Measurements from ENCODE around the gene IL33.

The IL33 gene

DNA sequence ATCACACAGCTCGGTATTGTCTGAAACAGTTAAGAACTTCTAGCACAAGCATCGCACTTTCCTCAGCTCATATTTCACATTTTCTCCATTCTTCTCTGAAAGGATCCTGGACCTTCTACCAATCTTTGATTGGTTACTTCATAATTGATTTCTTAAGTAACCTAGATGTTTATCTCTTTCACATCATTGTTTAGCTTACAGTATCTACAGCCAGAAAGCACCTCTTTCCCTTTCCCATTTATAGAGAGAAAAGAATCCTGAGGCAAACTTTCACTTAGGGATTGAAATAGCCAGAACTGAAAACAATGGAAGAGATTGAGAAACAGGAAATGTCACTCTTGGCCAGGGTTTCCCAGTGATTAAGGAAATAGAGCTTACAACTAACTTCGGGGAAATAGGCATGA lies 2.5 kb downstream of the IL33 start:
- no peak for DNase-seq

DNA sequence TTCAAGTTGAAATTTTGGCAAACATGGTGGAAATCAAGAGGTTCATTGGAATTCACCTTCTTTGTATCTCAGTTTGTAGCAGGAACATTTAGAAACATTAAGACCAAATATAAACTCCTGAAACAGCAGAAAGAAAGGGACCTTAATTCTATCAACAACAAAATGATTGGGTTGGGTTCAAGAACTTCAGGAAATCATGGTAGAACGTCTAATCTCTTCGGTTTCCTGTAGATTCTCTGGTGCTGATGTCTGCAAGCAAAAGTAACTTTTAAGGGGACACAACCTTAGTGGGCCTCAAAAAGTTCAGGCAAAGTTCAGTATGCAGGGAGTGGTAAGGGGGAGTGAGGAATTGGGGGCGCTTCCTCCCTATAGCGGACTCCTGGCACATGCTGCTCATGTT lies 3.4 kb downstream of the IL33 start:
- no peak for DNase-seq

DNA sequence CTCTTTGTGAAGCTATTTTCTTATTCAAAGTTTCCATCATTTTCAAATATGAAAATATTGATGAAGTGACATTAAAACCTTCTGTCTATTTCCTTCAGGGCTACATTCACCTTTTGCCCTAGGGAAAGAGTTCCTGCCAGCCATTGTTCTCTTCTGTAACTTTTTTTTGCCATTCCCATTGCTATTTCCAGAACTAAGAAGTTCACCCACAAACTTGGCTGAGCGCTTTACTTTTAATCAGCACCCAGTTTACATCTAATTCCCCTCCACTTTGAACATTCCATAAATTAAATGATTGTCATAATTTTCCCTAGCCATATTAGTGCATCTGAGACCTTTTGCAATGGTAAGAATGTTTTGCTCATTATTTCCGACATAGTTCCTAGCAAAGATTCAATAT lies 4.4 kb downstream of the IL33 start:
- no peak for DNase-seq

DNA sequence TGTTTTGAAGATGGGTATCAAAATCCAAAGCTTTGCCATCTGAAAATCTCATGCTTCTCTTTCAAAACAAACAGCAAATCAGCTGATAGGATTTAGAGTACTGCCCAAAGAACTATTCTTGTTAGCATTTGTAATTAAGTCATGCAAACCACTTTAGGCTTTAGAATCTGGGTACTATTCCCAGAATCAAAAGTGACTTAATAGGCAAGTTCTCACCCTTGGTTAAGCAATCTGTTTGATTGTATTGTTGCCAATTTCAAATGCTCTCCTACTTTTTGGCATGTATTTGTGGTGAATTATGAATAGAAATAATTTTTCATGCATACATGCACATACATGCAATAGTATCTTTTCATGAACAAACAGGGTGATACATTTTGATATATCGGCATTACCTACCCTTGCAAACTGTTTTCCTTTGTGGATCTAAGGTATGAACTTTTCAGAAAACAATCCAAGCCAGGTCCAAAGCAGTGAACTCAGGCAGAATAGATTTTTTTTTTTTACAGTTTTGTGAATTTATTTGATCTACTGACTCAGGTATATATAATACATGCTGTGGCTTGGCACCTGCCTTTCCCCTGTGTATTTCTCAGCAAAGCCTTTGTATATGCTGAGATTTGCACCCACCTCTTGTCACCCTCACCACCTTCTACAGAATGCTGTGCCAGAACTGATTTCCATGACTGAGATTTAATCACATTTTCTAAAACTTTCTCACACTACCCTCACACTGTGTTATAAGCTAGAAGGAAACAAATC lies 9.0 kb downstream of the IL33 start:
- DNase-seq = no peak

DNA sequence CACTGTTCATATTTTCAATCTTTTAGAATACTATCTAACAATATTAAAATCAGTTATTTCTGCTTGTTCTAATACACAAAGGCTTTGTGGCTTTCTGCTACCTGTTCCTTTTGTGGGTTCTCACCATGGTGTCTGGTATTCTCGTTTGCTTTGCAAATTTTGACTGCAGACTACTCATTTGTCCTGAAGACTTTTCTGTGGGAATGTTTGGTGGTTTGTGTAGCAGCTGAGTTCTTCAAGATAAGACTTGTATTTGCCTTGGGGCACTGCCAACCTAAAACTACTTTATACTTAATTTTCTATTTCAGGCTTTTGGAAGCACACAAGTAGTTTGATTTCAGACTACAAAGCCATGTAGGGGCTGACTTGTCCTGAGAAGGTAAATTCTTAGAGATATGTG lies 11.1 kb downstream of the IL33 start:
- no peak for DNase-seq

DNA sequence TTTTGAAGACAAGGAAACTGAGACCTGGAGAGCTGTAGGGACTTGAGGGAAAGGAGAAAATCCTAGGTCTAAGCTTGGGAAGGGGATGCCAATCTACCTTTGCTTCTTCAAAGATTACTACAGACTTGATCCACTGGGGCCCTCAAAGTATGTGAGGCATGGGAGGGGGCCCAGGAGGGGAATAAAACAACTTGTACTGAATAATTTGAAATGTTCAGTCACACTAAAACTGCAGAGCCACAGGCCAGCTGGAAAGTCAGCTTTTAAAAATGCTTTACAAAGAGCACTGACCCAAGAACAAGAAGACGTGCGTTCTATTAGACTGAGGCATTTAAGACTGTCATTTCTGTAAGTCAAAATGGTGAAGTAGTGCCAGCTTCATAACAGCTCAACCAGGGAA lies 13.6 kb downstream of the IL33 start:
- DNase-seq = no peak

DNA sequence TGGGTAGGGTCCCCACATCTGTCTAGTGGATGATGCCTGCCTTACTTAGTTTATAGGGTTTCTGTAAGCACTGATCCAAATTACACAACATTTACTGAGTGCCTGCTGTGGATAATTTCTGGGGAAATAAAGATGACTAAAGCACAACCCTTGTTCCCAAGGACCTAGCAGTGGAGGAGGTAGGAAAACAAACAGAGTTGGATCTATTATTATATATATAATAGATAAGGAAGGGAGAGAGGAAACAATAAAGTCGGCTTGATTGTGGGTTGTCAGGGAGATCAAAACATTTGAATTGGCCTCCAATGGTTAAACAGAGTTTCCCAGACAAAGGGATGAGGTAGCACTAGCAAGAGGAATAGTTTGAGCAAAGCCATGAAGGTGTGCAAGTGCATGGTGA lies 14.0 kb downstream of the IL33 start:
- no peak for DNase-seq

DNA sequence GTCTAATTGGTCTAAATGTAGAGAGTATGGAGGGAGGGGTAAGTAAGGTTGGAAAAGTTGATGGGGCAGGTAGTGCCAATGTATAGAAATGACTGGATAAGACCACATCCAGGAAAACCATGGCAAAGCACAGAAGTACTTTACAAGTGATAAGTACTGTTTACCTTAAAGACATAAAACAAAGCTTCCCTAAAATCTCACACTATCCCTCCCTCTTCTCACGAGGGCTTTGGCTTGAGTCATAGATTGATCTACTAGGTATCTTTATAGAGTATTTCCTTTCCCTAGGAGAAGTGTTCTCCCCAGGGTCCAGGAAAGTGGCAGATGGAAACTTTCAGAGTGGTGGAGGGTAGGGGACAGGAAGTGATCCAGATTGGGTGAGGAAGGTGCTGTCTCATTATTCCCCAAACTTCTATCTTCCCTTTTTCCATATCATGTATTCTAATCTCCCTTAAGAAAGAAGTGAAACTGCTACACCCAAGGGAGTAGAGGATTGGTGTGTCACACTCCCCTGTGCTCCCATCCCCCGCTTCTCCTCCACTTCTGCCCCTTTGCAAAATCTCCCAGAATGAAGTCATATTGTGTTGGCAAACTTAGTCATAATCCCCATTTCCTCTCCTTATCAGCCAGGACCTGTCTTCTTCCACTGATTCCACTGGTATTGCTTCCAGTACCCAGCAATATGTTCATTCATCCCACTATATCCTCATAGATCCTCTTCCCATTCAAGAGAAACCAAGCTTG lies 14.6 kb downstream of the IL33 start:
- DNase-seq = no peak

DNA sequence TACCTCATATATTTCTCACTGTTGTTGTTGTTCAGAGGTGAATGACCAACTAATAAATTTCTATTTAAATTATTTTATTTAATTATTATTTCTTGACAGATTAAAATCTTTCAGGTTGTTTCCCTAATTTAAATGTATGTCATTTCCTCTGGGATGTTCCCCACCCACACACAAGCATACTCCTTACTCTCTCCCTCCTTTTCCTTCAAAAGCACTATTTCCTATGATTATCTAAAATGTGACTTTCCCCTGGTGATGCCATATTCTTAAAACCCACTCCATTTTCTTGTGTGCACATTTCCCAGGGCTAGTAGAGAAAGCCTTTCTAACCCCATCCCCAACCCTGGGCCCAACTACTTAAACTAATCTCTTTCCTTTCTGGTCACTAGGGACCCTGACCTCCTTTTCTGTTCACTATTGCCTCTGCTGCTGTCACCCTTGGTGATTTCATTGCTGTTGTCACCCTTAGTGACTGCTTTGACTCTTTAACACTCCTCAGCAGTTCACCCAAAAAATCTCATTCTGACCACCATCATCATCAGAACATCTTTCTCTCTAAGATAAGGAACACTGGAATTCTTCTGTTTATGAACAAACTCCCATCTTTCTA lies 16.8 kb downstream of the IL33 start:
- DNase-seq = no peak

DNA sequence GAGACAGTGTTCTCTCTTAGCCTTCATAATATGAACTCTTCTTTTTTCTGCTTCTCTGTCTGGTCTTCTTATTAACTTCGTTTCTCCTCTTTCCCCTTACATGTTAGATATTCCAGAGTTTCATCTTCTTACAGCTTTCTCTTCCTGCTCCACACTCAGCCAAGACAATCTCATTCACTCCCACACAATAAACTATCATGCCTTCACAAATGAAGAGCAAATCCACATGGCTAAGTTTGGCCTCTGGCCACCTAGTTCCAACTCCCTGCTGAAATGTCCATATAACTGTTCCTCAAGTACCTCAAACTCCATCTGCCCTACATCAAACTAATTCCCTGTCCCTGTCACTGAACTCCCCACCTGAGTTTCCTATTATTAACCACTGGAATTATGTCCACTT lies 18.4 kb downstream of the IL33 start:
- no peak for DNase-seq

DNA sequence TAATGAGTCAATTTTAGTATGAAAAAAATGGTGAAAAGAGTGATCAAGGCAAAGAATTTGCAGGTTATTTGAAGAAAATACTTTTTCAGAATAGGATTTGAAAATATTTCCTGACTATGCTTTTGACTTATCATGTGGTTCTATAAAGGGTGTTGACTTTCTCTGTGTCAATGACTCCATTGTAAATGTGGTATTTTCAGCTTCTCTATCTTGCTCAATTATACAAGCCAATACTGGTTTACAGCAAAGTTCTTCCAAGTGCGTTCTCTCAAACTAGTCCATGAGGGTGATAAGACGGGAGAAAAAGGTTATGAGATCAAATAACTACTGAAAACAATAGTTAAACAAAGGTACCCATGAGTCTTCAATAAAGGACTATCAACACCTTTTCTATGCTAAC lies 21.7 kb downstream of the IL33 start:
- DNase-seq = no peak

DNA sequence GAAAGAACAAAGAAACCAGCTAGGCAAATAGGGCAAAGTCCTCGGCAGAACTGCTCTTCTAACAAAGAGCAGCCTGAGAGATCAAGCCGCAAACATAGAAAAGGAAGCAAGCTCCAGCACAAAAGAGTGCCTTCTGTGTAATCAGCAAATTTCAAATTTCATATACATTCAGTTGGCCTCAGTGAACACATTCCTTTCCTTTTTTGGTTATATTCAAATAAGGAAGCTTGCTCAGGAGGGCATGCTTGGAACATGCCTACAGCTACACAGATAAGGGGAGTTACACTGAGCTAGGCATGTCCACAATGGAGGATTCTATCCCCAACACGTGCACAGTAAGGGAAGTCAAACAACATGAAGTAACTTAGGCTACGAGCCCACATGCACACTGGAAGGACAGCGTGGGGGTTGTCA lies 23.4 kb downstream of the IL33 start:
- no peak for DNase-seq

DNA sequence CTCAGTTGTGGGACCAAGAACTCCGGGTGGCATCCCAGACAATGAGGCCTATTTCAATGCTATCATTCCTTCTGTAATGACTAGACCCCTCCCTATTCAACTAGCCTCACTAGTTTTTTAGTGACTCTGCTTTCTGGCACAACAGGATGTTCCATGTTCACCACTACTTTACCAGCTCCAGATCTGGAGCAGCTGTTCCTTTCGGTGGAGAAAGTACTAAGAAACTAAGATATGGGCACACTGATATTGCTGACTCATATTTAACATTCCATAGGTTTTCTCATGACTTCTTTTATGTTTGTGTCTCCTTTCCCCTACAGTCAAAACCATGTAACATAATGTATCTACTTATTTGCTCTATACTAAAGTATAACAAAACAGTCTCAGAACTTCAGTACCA lies 24.1 kb downstream of the IL33 start:
- DNase-seq = no peak

DNA sequence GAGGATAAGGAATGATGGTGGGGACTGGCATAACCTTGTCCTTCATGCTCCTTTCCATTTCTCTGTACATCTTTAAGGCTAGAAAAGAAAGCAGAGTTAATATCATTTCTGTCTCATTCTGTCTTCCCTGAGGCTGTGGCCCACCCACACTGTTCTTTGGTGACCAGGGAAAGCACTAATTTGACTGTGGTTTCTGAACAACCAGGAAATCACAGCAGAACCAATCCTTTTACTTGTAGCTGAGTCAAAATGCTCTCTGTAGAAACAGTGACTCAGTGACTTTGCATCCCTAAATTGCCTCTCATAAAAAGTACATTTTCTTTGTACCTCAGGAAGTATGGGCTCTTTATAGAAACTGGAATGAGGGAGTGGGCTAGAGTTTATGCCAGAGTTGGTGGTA lies 28.1 kb downstream of the IL33 start:
- no peak for DNase-seq

DNA sequence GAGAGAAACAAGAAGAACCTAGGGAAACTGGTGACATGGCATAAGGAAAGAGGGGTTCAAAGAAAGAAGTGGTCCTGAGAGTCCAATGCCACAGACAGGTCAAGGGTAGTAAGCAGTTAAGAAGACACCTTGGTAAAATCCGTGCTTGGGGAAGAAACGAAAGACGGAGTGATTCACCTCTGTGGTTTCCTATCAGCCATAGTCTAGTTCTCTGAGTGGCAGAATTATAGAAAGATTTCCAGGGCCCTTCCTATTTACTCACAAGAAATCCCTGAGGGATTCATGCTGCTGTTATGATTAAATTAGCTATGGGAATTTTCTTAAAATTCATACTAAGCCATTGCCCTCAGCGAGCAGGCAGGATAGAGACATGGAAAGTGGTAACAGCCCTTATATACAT lies 31.7 kb downstream of the IL33 start:
- no peak for DNase-seq

DNA sequence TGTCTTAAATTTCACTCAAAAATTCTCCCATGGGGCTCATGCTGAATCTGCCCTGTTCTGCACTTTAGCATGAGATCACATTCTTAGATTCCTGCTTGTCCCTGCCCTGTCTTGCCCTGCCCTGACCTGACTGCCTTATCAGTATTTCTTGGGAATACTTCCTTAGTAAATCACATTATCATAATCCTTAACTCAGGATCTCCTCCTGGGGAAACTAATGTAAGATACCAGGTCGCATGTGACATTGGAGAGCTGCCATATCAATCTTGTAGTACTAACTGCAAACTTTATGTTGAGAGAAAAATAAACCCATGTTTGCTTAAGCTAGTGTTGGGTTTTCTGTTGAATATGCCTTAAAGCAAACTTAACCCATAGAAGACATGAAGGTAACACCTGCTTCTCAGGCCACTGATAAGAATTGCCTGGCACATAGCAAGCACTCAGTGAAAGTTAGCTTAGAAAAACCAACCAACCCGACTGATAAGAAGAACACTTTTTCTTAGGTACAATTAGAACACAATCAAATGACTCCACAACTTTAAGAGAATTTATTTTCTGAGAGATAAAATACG lies 53.3 kb downstream of the IL33 start:
- DNase-seq = no peak

DNA sequence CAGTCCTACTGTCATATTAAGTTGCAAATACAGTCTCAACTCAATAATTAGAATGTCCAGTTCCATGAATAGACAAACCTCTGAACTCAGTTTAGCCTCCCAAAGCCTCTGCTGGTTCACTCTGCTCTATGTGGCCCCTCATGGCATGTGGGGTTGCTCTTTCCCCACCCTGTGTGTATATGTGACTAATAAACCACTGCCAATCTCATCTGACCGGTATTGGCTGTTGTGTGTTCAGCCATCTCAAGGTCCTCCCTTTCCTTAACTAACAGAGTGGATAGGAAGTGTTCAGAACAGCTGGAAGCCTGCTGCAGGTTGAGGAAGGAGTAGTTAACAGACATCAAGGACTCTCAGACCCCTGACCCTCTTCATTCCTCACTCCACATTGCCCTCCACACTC lies 55.3 kb downstream of the IL33 start:
- DNase-seq = no peak

DNA sequence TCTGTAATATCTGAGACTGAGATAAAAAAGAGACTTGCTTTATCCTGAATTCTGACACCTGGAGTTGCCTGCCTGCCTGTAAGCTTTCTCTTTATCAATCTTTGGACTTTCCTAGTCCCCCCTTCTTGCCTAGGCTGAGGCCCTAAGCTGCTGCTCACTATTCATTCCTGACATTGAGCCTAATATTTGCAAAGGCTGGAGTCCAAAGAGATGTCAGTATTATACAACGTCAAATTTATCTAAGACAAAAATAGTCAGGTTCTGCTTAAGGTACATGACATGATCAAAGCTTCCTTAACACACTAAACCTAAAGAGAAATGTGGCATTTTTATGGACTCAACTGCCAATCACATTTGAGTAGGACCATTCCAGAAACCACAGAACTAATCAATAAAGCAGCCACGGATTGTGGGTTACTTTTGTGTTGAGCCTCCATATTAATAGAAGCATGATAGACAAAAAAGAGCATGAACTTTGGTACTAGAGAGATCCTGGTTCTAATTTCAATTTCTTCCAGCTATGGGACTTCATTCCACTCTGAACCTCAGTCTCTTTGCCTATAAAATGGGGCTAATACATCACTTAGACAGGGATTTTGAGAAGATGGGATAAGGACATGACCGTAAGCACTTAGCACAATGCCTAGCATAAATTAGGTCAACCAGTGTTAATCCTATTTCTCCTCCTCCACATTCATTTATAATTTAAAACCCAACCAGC lies 56.1 kb downstream of the IL33 start:
- no peak for DNase-seq

DNA sequence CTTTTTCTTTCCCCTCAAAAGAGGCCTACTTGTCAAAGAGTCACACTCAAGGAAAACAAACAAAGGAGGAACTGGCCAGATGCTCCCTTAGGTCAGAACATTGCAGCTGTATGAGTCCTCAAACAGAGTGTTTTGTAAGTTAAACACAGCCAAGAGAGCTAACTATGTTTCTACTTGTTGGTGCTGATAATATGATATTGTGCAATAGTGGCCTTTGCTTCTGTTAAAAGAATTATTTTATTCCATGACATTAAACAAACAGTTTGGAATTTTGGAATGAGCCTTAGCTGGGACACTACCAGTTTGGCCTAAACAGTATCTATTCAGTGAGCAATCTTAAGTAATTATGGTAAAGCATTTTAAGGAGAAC lies 56.6 kb downstream of the IL33 start:
- DNase-seq = no peak

DNA sequence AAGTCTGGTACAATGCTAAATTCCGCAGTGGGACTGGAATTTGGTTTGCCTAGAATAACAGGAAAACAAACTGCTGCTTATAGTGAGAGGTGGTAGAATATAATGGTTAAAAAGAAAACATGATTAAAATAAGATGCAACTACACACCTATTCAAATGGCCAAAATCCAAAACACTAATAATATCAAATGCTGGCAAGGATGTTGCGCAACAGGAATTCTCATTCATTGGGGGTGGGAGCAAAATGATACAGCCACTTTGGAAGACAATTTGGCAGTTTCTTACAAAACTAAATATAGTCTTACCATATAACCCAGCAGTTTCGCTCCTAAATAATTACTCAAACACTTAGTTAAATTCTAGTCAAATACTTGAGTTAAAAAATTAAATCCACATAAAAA lies 61.8 kb downstream of the IL33 start:
- DNase-seq = no peak

DNA sequence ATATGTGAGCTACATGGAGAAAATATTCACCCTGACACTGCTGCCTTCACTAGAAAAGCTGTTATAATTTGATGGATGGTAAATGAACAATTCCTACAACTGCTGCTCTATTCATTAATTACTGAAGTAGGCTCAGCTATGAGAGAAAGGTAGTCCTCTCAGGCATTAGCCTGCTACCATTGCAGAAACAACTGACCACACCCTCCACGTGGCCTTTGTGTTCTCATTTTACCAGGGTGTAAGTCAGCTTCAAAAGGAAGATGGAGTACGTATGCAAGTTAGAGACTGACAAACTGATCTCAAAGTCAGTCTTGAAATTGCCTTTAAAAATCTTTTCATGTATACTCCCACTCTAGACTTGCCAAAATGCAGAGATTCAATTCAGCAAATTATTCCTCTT lies 86.3 kb downstream of the IL33 start:
- no peak for DNase-seq

DNA sequence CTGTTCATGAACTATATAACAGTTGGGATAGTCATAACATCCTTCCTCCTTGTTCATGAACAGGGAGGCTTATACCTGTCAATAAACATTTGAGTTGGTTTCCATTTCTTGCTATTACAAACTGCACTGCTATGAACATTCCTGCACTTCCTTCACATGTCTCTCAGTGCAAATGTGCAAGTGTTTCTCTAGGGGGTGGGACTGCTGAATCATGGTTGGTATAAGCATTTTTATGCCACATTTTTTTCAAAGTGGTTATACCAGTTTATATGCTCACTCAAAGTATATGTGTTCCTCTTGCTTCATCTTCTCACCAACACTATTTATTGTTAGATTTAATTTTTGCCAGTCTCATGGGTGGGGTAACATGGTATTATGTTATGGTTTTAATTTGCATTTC lies 86.8 kb downstream of the IL33 start:
- no peak for DNase-seq

DNA sequence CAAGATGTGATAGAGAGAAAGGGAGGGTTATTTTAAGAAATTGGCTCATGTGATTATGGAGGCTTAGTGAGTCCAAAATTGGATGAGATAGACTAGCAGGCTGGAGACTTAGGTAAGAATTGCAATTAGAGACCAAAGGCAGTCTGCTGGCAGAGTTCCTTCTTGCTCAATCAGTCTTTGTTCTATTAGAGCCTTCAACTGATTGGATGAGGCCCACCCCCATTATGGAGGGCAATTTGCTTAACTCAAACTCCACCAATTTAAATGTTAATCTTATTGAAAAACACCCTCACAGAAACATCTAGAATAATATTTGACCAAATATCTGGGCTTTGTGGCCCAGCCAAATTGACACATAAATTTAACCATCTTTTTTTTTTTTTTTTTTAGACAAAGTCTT lies 88.6 kb downstream of the IL33 start:
- no peak for DNase-seq

All from RPMI8226 (cell line).